H1 (cell line): ENCODE data around the gene GRID2.

Source experiments
- ATF2 ChIP-seq: IDR thresholded peaks from 2 replicates; pipeline ENCODE4 v1.6.1; 2012; ENCODE audit warnings: low read length, inconsistent platforms
- CTCF ChIP-seq, 3 experiments: IDR thresholded peaks; 1 replicate in 2 of 3; 2 replicates in 1 of 3; pipeline versions ENCODE4 v1.5.1 to v1.6.1; 2011; ENCODE audit warnings: low read length in 3 of 3, mild to moderate bottlenecking in 3 of 3, inconsistent platforms in 2 of 3, low read depth in 1 of 3, moderate library complexity in 1 of 3; ENCODE audit not compliant: insufficient read depth in 1 of 3; ENCODE audit errors: control extremely low read depth in 1 of 3
- EP300 ChIP-seq, 2 experiments: IDR thresholded peaks; 1 replicate in 1 of 2; 2 replicates in 1 of 2; pipeline ENCODE4 v1.6.1; 2011 to 2012; ENCODE audit warnings: low read depth in 2 of 2, low read length in 2 of 2, mild to moderate bottlenecking in 2 of 2, borderline replicate concordance in 1 of 2, inconsistent platforms in 1 of 2, moderate library complexity in 1 of 2
- POLR2AphosphoS5 ChIP-seq: IDR thresholded peaks from 2 replicates; pipeline ENCODE4 v1.6.1; 2011; ENCODE audit warnings: low read depth, low read length
- RAD21 ChIP-seq, 2 experiments: IDR thresholded peaks in 1 of 2; conservative IDR thresholded peaks in 1 of 2; 2 replicates each; pipeline ENCODE4 v1.6.1; 2011; ENCODE audit warnings: low read depth in 2 of 2, low read length in 2 of 2, improper control_type of control experiment in 1 of 2, inconsistent platforms in 1 of 2, mild to moderate bottlenecking in 1 of 2, moderate library complexity in 1 of 2
- RFX5 ChIP-seq: IDR thresholded peaks from 2 replicates; pipeline ENCODE4 v1.6.1; 2011; ENCODE audit warnings: low read depth, low read length, improper control_type of control experiment, borderline replicate concordance
- TF ChIP-seq, protein P1 (sequence below): IDR thresholded peaks from 2 replicates; pipeline ENCODE4 v1.6.1; 2012; ENCODE audit warnings: inconsistent platforms

DNA sequence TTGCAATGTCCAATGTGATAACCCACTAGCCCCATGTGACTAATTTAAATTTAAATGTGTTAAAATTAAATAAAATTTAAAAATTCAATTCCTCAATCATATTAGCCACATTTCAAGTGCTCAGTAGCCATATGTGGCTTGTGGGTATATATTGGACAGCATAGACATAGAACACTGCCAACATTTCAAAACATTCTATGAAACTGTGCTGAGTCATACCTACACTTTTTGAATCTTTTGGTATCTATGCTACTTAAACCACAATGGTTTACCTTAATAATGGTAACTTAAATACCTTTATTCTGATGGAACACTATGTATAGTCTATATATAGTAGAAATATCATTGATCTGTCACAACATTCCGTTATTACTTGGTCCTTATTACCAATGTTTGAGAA is 1301.4 kb downstream of the GRID2 start:
- no peak for TF ChIP-seq POLR2AphosphoS5
- TF ChIP-seq ATF2: no peak
- TF ChIP-seq, protein P1, sequence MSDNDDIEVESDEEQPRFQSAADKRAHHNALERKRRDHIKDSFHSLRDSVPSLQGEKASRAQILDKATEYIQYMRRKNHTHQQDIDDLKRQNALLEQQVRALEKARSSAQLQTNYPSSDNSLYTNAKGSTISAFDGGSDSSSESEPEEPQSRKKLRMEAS: no peak
- no peak for TF ChIP-seq RFX5
- no peak for TF ChIP-seq EP300 (IDR thresholded peaks at IDR 0.05; ENCODE audit: borderline replicate concordance in 1 of 2, low read depth in 2 of 2, low read length in 2 of 2)
- no peak for TF ChIP-seq CTCF (IDR thresholded peaks at IDR 0.05; ENCODE audit: control extremely low read depth in 1 of 3, insufficient read depth in 1 of 3, low read depth in 1 of 3, low read length in 3 of 3)
- TF ChIP-seq RAD21 (IDR thresholded peaks at IDR 0.05 in 1 of 2, conservative IDR thresholded peaks at IDR 0.05 in 1 of 2; ENCODE audit: low read depth in 2 of 2, low read length in 2 of 2): no peak
